Measurements from ENCODE around the gene FLT1.

GRCh38 chr13:28413999-28414398 is 80.9 kb downstream of the FLT1 start:
- no peak for TF ChIP-seq CTCF (IDR thresholded peaks at IDR 0.05)
- no peak for TF ChIP-seq EZH2 (IDR thresholded peaks at IDR 0.05)
- TF ChIP-seq EZH2phosphoT487 (IDR thresholded peaks at IDR 0.05), result no peak

Measured in neural progenitor cell (in vitro differentiated cells).